GM21529 (cell line): ENCODE results near the gene AEBP1.
A peak's percentile ranks its signal among the peaks of the same experiment; 100 is the strongest.

Experiments used
- ATAC-seq: cut with Tn5 transposase; IDR thresholded peaks from one replicate; pipeline ENCODE4 v1.9.1; 2021; ENCODE audit not compliant: unreplicated experiment

AEBP1 gene

DNA sequence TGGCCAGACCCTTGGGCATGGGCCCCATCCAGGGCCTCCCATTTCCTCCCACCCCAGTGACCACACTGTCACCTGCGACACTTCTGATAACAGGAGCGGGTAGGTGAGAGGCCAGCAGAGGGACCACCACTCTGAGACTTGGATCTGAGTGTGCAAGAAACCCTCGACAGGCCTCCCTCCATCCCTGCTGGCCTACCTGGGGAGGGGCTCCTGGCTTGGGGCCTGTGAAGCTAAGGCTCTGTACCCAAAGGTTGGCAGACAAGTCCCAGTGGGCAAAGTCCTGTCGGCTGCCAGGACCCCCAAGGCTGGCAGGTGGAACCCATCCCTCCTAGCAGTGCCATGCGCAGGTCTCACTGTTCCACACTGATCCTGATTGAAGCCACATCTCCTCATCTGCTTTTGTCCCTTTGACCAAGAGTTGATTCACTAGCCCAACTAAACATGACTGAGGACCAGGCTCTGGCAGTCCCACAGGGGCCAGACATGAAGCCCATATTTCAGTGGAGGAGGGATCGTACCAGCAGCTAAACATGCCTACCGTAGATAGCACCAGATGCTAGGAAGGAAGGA lies 37.6 kb upstream of the AEBP1 start:
- no peak for ATAC-seq

DNA sequence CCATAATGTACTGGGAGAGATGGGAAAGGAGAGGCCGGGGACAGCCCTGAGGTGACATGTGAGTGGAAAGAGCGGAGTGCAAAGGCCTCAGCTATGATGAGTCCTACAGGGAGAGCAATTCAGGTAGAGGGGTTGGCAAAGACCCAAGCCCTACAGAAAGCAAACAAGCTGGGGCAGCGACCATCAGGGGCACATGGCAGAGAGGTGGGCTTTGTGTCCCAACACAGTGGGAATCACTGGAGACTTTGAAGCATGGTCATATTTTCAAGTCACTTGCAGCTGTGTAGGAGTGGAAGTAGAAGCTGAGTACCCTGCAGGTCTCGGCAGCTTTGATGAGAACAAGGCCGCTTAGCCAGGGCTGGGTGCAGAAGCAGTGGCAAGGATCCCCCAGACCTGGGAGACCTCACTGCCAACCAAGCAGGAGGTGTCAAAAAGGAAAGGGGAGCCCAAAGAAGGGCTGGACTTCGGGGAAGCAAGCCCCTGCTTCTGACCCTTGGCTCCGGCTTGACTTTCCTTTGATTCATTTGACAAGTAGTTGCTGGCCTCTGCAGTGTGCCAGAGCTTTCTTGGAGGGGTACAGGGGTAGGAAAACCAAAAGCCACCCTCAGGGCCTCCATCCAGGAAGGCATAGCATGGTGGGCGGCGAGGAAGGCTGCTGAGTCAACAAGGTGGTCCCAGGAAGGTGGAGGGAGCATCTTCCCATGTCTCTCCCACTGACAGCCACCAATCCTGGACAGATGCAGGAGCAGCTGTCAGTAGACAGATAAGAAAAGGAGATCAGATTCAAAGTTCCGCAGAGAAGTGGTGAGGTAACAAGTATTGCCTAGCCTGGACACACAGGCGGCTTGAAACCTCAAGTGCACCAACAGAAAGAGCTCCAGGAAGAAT lies 36.8 kb upstream of the AEBP1 start:
- no peak for ATAC-seq

GRCh38 chr7:44068054-44068453 lies 36.1 kb upstream of the AEBP1 start:
- ATAC-seq, result no peak

GRCh38 chr7:44071726-44072363 lies 32.3 kb upstream of the AEBP1 start:
- ATAC-seq, result no peak

GRCh38 chr7:44072364-44073231 lies 31.5 kb upstream of the AEBP1 start:
- no peak for ATAC-seq

DNA sequence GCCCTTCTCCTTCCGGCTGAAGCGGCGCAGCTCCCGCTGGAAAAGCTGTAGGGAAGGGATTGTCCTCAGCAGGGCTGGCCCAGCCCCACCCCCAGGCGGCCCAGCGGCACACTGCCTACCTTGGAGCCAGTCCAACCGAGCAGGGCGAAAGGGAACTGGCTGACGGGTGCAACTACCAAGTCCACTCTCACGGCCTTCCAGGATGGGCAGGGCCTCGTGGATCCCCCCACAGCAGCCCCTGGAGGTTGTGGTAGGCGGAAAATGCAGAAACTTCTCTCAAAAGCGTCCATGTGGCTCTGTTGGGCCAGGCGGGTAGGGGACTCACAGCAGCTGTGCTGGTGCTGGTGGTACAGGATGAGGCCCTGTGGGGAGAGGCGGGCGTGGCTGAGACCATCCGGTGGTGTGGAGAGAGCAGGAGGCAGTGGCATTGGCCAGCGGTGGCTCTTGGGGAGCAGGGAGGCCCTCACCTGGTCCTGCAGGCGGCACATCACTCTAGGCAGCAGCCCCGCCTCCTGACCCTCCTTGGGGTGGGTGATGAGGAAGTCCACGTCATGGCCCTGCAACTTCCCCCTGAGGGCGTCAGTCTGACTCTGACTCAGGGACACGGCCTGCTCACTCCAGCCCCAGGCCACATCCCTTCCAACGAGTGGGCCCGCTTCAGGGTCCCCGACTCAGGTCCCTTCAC lies 30.3 kb upstream of the AEBP1 start:
- ATAC-seq, result peak; percentile 53

GRCh38 chr7:44074349-44074695 lies 29.8 kb upstream of the AEBP1 start:
- ATAC-seq, result peak; percentile 12

DNA sequence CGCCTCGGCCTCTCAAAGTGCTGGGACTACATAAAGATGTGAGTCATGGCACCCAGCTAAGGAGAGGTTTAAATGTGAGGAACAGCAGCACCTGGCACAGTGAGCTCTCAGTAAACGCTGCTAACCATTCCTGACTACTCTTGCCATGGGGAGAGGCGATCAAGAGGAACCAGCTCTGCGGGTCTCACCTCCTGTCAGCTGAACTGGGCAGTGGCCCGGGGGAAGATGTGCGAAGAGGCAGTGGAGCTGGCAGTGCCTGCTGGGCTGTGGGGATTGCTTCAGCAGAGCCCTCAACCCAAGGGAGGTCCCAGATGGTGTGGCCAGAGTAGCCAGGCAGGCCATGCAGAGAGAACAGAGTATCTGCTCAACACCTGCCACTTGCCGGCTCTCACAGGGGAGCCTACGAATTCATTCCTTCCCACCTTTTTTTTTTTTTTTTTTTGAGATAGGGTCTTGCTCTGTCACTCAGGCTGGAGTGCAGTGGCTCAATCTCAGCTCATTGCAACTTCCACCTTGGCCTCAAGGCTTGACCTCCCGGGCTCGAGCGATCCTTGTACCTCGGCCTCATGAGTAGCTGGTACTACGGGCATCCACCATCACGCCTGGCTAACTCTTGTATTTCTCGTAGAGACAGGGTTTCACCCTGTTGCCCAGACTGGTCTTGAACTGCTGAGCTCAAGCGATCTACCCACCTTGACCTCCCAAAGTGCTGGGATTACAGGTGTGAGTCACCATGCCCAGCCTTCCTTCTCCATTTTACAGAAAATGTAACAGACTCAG lies 28.7 kb upstream of the AEBP1 start:
- ATAC-seq, result no peak

GRCh38 chr7:44076101-44076895 lies 27.8 kb upstream of the AEBP1 start:
- no peak for ATAC-seq

DNA sequence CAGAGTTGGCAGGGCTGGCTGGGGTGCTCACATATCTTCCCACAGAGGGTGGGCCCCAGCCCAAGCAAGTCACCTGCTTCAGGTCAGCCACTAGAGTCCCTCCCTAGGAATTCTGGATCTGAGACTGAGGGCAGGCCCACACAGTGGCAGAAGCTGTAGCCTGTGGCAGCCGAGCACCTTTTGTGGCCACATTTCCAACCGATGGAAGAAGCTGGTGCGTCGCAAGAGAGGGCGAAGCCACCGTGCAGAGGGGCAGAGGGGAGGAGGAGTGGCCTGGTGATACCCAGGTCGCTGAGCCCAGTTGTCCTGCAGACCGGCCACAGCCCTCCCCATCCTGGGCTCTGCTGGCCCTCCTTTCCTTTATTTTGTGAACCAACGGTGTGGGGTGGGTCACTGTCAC lies 27.1 kb upstream of the AEBP1 start:
- ATAC-seq, result no peak

DNA sequence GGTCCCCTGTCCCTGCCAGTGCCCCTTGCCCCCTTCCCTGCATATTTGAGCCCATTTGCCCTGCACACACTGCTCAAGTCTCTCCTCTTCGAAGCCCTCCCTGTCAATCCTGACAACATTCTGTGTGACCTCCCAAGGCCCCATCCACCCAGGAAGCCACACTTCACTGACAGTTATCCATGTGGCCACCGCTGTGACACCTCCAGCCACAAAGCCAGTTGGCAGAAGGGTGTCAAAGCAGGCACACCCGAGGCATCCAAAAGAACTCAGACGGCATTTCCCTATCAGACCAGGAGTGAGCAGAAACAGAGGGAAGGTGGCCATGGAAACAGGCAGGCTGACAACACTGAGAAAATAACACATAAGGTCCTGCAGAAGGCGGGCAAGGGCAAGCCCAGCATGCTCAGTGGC lies 26.5 kb upstream of the AEBP1 start:
- no peak for ATAC-seq

- no peak for ATAC-seq
Observed at GRCh38 chr7:44078521-44078920, 25.6 kb upstream of the AEBP1 start.

DNA sequence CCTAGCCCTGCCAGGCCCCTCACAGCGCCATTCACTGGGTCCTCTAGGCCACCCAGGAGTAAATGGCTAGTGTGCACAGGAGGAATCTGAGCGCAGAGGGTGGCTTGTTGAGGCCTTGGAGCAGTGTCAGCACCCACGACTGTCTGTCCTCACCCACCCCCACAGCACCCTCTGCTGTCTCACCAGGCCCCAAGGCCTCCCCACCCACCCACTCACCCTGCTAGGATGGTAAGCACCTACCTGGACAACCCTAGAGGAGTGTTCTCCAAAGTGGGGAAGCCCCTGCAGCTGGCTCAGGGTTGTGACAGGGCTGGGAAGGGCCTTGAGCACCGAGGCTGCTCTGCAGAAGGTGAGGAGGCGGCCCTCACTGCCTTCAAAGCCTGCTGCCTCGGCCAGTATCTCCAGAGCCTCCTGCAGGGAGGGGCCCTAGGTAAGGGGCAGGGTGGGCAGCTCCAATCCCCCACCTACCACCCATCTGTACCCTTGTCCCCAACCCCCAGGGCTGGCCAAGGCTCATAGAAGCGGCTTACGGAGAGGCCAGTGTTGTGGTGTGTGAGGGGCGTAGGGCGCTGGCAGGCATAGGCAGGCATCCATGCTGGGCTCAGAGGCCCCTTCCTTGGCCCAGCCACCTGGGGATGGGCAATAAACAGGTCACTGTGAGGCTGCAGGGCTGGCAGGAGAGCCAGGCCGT lies 24.7 kb upstream of the AEBP1 start:
- ATAC-seq, result no peak

GRCh38 chr7:44080118-44080517 lies 24.0 kb upstream of the AEBP1 start:
- ATAC-seq, result no peak

GRCh38 chr7:44080686-44081265 lies 23.4 kb upstream of the AEBP1 start:
- no peak for ATAC-seq

DNA sequence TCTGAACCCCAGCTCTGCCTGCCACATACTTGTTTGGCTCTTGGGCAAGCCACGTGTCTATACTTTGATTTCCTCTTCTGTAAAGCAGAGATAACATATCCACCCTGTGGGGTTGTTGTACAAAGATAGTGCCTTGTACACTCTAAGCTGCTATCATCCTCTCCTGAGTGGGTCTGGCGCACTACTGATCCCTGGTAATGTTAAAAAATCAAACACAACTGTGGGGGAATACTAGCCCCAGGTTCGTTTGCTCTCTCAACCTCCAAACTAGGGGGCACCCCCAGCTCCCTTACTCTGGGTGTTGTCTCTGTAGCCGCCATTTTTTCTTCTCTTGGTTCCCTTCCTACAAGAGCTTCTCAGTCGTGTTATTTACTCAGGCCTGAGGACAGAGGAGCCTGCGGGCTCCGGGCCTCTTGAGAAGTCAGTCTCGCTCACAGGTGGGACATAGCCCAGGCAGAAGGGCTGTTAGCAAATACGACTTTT lies 22.8 kb upstream of the AEBP1 start:
- no peak for ATAC-seq

DNA sequence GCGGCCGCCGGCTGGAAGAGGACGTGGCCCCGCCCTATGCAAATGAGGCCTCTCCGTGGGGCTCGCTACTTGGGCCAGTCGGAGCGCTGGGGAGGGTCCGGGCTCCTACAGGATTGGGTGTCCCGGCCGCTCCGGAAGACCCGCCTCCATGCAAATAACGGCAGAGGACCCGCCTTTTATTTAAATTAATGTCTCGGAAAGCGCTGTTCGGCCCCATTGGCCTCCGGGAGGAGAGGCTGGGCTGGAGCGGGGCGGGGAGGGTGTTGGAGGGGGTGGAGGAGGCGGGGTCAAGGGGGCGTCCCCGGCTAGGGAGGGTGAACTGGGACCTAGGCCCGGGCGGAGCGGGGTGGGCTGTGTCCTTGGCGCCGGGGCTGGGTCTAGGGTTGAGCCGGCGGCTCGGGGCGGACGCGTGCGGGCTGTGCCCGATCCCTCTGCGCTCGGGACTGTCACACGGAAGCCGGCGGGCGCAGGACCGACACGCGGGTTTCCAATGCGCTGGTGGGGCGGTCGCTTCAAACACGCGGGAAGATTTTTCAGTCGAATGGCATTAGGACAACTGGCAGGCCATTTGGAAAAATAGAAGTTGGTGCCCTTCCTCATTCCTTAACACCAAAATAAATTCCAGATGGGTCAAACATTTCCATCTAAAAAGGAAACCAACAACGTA lies 21.5 kb upstream of the AEBP1 start:
- ATAC-seq, result peak; percentile 91

- ATAC-seq, result no peak
Observed at GRCh38 chr7:44083796-44084195, 20.3 kb upstream of the AEBP1 start.
